Stimulated activated naive B cell treated with anti-CD40 and anti-IgM and Interleukin-4, amounts not matched to agents 10 μg/mL and 1 μg/mL and 100 μg/mL, for 72 hours (primary cell): ENCODE measurements around the gene BIRC5.

Experiments
- ATAC-seq, 2 donors: fragments of 150-1000 bp; cut with Tn5 transposase; replicated peaks; 2 replicates each; pipeline ENCODE4 v1.10.0; 2021; ENCODE audit warnings: moderate library complexity in 1 of 2
- DNase-seq: peaks from one replicate; pipeline ENCODE4 v3.0.0; 2021
- H3K27ac Mint-ChIP-seq: one replicate; pipeline ENCODE4 v1.8.0; 2022; ENCODE audit warnings: mild to moderate bottlenecking, mixed read lengths
- H3K27me3 Mint-ChIP-seq, 2 donors: one replicate each; pipeline ENCODE4 v1.8.0; 2022; ENCODE audit warnings: mixed read lengths in 2 of 2
- H3K36me3 Mint-ChIP-seq, 2 donors: one replicate each; pipeline ENCODE4 v1.8.0; 2022; ENCODE audit warnings: mixed read lengths in 2 of 2, mild to moderate bottlenecking in 1 of 2
- H3K4me1 Mint-ChIP-seq, 2 donors: one replicate each; pipeline ENCODE4 v1.8.0; 2022; ENCODE audit warnings: mixed read lengths in 2 of 2, mild to moderate bottlenecking in 1 of 2
- H3K4me3 Mint-ChIP-seq, 2 donors: one replicate each; pipeline ENCODE4 v1.8.0; 2022; ENCODE audit warnings: mild to moderate bottlenecking in 2 of 2, mixed read lengths in 2 of 2, moderate library complexity in 1 of 2
- H3K9me3 Mint-ChIP-seq, 2 donors: one replicate each; pipeline ENCODE4 v1.8.0; 2022; ENCODE audit warnings: mixed read lengths in 2 of 2, mild to moderate bottlenecking in 1 of 2

The BIRC5 gene

DNA sequence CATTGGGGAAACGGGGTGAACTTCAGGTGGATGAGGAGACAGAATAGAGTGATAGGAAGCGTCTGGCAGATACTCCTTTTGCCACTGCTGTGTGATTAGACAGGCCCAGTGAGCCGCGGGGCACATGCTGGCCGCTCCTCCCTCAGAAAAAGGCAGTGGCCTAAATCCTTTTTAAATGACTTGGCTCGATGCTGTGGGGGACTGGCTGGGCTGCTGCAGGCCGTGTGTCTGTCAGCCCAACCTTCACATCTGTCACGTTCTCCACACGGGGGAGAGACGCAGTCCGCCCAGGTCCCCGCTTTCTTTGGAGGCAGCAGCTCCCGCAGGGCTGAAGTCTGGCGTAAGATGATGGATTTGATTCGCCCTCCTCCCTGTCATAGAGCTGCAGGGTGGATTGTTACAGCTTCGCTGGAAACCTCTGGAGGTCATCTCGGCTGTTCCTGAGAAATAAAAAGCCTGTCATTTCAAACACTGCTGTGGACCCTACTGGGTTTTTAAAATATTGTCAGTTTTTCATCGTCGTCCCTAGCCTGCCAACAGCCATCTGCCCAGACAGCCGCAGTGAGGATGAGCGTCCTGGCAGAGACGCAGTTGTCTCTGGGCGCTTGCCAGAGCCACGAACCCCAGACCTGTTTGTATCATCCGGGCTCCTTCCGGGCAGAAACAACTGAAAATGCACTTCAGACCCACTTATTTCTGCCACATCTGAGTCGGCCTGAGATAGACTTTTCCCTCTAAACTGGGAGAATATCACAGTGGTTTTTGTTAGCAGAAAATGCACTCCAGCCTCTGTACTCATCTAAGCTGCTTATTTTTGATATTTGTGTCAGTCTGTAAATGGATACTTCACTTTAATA is 10.4 kb downstream of the BIRC5 start:
- H3K4me1 Mint-ChIP-seq = peaks cover 3 to 16% of the 10 kb centered on the region in 2 donors
- H3K9me3 Mint-ChIP-seq = no peaks in the 10 kb centered on the region
- ATAC-seq = no peak
- no peak for DNase-seq
- peaks cover 0 to 3% of the 10 kb centered on the region in 2 donors for H3K36me3 Mint-ChIP-seq
- H3K27ac Mint-ChIP-seq = peak overlapping the region; percentile 9
- peaks cover 6 to 34% of the 10 kb centered on the region in 2 donors for H3K27me3 Mint-ChIP-seq
- no peak overlapping the region for H3K4me3 Mint-ChIP-seq

DNA sequence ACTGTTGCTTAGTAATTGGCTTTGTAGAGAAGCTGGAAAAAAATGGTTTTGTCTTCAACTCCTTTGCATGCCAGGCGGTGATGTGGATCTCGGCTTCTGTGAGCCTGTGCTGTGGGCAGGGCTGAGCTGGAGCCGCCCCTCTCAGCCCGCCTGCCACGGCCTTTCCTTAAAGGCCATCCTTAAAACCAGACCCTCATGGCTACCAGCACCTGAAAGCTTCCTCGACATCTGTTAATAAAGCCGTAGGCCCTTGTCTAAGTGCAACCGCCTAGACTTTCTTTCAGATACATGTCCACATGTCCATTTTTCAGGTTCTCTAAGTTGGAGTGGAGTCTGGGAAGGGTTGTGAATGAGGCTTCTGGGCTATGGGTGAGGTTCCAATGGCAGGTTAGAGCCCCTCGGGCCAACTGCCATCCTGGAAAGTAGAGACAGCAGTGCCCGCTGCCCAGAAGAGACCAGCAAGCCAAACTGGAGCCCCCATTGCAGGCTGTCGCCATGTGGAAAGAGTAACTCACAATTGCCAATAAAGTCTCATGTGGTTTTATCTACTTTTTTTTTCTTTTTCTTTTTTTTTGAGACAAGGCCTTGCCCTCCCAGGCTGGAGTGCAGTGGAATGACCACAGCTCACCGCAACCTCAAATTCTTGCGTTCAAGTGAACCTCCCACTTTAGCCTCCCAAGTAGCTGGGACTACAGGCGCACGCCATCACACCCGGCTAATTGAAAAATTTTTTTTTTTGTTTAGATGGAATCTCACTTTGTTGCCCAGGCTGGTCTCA is 11.2 kb downstream of the BIRC5 start:
- DNase-seq = no peak
- no peak for ATAC-seq
- no peak overlapping the region for H3K4me3 Mint-ChIP-seq
- peaks cover 0 to 3% of the 10 kb centered on the region in 2 donors for H3K36me3 Mint-ChIP-seq
- no peaks in the 10 kb centered on the region for H3K9me3 Mint-ChIP-seq
- peaks cover 7 to 43% of the 10 kb centered on the region in 2 donors for H3K27me3 Mint-ChIP-seq
- no peak overlapping the region for H3K27ac Mint-ChIP-seq
- peaks cover 3 to 16% of the 10 kb centered on the region in 2 donors for H3K4me1 Mint-ChIP-seq

DNA sequence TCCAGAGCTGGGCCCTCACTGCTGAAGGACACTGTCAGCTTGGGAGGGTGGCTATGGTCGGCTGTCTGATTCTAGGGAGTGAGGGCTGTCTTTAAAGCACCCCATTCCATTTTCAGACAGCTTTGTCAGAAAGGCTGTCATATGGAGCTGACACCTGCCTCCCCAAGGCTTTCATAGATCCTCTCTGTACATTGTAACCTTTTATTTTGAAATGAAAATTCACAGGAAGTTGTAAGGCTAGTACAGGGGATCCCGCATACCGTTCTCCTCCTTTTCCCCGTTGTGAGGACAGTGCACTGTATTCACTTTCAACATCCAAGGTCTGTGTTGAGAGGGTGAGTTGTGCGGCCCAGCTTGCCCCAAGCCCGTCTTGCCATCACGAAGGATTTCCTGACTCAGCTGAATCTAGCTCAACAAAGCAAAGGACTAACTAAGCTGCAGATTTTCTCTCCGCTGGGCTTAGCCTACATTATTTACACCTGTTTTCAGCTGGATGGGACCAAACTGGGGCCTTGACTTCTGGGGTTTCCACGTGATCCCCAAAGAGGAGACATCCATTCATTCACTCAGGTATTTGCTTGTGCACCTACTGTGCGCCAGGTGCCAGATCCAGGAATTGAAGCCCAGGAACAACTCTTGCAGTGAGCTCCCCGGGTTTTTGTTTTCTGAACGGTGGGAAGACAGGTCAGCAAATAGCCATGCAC is 12.2 kb downstream of the BIRC5 start:
- DNase-seq (no peak), ATAC-seq (no peak)
- H3K4me1 Mint-ChIP-seq = peaks cover 8 to 16% of the 10 kb centered on the region in 2 donors
- H3K4me3 Mint-ChIP-seq = no peak overlapping the region
- no peaks in the 10 kb centered on the region for H3K9me3 Mint-ChIP-seq
- H3K27ac Mint-ChIP-seq = no peak overlapping the region
- H3K27me3 Mint-ChIP-seq = peaks cover 16 to 52% of the 10 kb centered on the region in 2 donors
- H3K36me3 Mint-ChIP-seq = peaks cover 0 to 3% of the 10 kb centered on the region in 2 donors

DNA sequence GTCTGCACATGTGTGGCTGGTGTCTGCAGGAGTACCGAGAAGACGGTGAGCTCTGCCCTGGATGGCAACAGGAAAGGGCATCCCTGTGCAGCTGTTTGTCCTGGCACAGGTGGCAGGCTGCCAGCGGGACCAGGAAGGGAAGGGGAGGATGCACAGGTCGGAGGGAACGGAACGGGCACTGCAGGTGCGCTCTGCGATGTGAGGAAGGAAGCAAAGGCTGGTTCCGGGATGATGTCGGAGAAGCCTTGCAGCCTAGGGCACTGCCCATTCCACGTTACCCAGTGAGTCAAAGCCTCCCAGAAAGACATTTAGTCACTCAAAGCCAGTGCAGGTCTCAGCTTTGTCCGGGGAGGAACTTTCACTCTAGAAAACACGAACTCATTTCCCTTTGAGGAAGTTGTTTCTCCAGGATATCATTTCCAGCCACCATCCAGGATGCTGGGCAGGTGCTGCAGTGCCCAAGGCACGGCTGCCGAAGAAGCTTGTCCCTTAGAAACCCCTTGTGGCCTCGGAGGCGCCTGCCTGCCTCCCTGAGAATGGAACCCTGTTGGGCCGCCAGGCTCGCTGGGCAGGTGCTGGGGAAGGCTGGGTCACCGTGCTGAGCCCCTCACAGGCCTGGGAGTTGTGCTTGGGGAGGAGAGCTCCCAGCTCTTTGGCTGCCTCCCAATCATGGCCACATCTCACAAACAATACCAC is 12.9 kb downstream of the BIRC5 start:
- H3K36me3 Mint-ChIP-seq = peaks cover 0 to 3% of the 10 kb centered on the region in 2 donors
- peaks cover 22 to 59% of the 10 kb centered on the region in 2 donors for H3K27me3 Mint-ChIP-seq
- H3K4me1 Mint-ChIP-seq = peaks cover 9 to 23% of the 10 kb centered on the region in 2 donors
- H3K9me3 Mint-ChIP-seq = no peaks in the 10 kb centered on the region
- H3K4me3 Mint-ChIP-seq = no peak overlapping the region
- ATAC-seq (peak in 1 of 2 donors; percentile 38), DNase-seq (no peak)
- no peak overlapping the region for H3K27ac Mint-ChIP-seq

DNA sequence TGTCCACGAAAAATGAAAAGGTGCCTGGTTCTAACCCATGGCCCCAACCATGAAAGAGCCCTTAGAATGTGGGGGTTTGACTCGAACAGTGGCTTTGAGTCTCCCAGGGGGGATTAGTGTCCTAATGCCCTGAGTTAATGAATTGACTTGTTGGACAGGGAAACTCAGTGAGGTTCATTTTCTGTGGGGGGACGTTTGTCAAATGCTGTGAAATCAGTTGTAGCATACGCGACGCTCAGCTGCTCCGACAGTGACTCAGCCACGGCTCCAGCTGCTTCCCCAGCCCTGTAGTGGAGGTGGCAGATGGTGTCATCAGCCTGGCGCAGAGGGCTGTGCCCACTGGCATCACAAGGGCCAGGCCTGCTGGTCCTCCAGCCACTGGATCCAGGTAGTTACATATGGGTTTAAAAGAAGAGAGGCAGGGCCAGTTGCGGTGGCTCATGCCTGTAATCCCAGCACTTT is 13.4 kb downstream of the BIRC5 start:
- Mint-ChIP-seq H3K4me1 (peaks cover 15 to 29% of the 10 kb centered on the region in 2 donors), H3K27ac (peak overlapping the region; percentile 14), H3K4me3 (no peak overlapping the region), H3K27me3 (peaks cover 28 to 65% of the 10 kb centered on the region in 2 donors), H3K9me3 (no peaks in the 10 kb centered on the region), H3K36me3 (peaks cover 0 to 3% of the 10 kb centered on the region in 2 donors)
- DNase-seq = no peak
- ATAC-seq = peak in 1 of 2 donors; percentile 33

DNA sequence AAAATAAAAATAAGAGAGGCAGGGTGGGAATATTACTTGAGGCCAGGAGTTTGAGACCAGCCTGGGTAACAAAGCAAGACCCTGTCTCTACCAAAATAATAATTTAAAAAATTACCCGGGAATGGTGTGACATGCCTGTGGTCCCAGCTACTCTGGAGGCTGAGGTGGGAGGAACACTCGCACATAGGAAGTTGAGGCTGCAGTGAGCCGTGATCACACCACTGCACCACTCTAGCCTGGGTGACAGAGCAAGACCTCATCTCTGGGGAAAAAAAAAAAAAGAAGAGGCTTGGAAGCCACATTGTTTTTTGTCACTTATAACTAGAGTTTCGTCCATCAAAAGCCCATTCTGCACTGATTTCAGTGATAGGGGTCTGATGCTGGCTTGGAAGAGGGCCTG is 14.1 kb downstream of the BIRC5 start:
- Mint-ChIP-seq H3K4me3 (no peak overlapping the region), H3K27me3 (peaks cover 34 to 72% of the 10 kb centered on the region in 2 donors), H3K27ac (no peak overlapping the region), H3K9me3 (no peaks in the 10 kb centered on the region), H3K4me1 (peaks cover 20 to 36% of the 10 kb centered on the region in 2 donors), H3K36me3 (peaks cover 0 to 4% of the 10 kb centered on the region in 2 donors)
- ATAC-seq = no peak
- no peak for DNase-seq

DNA sequence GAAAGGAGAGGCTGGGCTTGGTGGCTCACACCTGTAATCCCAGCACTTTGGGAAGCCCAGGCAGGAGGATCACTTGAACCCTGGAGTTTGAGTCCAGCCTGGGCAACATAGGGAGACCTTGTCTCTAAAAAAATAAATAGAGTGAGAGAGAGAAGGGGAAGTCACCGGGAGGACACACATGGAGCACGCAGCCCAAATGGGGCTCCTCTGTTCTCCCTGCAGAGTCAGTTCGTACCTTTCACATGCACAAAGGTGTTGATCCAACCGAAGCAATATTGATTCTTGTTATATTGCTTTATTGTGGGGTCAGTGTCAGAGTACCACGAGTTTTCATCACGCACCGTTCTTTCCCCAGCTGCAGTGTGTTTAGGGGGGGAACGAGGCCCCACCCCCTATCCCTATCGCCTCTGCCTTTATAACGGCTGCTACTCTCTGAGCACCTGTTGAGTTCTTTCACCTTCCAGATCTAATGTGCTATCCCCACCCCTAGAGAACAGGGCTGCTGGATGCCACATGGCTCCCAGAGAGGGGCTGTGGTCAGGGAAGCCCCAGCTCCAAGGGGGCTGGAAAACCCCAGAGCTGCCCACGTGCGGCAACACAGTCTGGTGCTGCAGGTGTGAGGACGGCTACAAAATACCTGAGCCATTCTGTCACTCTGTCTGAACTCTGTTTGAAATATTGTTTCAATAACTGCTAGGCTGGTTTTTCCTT is 16.4 kb downstream of the BIRC5 start:
- peaks cover 48 to 85% of the 10 kb centered on the region in 2 donors for H3K27me3 Mint-ChIP-seq
- H3K4me1 Mint-ChIP-seq = peaks cover 20 to 36% of the 10 kb centered on the region in 2 donors
- DNase-seq = no peak
- H3K36me3 Mint-ChIP-seq = peaks cover 0 to 1% of the 10 kb centered on the region in 2 donors
- no peak overlapping the region for H3K4me3 Mint-ChIP-seq
- H3K27ac Mint-ChIP-seq = no peak overlapping the region
- no peaks in the 10 kb centered on the region for H3K9me3 Mint-ChIP-seq
- ATAC-seq = no peak

DNA sequence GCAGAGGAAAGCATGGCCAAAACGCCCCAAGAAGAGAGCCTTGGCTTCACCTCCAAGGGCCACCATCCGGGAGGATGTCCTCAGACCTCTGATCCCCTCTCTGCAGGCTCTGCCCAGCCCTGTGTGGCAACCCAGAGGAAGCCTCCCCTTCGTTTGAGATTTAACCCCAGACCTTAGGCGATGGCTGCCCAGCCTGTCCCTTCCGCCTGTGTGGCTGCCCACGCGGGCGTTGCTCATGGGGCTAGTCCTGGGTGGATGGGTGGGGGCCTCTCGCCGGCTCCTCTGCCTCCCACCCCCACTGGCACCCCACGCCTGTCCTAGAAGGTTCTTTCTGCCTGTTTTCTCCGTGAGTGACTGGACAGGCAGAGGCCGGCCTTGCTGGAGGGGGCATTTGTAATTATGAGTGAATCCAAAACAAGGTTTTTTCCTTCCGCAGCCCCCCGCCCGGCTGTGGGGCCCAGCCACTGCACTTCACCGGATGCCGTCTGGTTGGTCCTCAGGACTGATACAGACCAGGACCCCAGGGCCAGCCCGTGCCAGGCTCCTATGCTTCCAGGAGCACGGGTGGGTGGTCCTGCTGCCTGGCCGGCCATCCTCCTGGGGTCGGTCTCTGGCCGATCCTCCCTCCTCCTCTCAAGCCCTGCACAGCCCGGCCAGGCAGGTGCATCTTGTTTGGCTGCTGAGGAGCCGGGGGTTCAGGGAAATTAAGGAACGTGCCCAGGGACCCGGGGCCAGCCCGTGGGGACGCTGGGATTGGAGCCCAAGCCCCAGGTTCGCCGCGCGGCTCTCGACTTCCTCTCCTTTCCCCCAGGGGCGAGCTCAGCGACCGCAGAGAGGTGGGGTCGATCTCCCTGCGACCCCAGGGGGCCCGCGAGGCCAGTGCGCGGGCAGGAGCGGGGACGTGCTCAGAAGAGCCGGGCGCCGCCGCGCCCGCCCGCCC is 17.2 kb downstream of the BIRC5 start, which contains the start of gene TMEM235:
Gene TMEM235, plus strand, starts transcription at position 636 of the 940 bp plus-strand sequence. CDS start 393 bp downstream, outside the sequence.
- H3K27me3 Mint-ChIP-seq = peaks cover 48 to 83% of the 10 kb centered on the region in 2 donors
- H3K9me3 Mint-ChIP-seq = no peaks in the 10 kb centered on the region
- peaks cover 0 to 1% of the 10 kb centered on the region in 2 donors for H3K36me3 Mint-ChIP-seq
- H3K4me3 Mint-ChIP-seq = peak within 1 kb of the TSS; percentile 55 to 56
- H3K27ac Mint-ChIP-seq = no peak within 1 kb of the TSS
- no peak for ATAC-seq
- peaks cover 20 to 36% of the 10 kb centered on the region in 2 donors for H3K4me1 Mint-ChIP-seq
- DNase-seq = no peak

DNA sequence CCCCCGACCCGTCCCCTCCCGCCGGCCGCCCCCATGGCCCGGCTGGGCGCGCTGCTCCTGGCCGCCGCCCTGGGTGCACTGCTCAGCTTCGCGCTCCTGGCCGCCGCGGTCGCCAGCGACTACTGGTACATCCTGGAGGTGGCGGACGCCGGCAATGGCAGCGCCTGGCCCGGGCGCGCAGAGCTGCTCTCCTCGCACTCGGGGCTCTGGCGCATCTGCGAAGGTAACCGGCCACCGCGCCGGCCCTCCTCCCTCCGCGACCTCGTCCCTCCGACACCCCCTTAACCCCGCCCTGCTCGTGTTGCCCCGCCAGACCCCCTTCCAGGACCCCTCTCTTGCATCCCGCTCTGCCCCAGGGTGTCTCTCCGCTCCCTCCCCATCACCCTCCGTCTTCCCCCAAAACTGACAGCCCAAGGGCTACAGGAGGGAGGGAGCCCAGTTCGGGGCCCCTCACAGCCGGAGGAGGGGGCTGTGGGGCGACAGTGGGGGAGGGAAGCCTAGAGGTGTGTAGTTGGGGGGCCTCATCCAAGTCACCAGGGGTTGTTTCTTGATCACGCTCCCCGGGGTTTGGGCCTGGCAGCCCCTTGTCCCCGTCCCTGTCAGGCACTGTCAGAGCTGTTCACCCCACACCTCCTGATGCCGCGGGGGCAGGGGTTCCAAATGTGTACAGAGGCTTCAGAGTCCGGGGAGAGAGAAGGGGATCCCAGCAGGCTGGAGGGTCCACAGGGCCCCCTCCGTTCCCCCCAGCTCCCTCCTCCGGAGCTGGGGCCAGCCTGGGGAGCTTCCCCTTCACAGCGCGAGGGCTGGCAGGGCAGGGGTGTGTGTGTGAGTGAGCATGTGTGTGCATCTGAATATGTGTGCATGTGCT is 18.2 kb downstream of the BIRC5 start:
- peaks cover 19 to 27% of the 10 kb centered on the region in 2 donors for H3K4me1 Mint-ChIP-seq
- H3K9me3 Mint-ChIP-seq = no peaks in the 10 kb centered on the region
- ATAC-seq = peak; percentile 83 to 87
- peaks cover 0 to 1% of the 10 kb centered on the region in 2 donors for H3K36me3 Mint-ChIP-seq
- DNase-seq = no peak
- no peak overlapping the region for H3K27ac Mint-ChIP-seq
- peaks cover 47 to 73% of the 10 kb centered on the region in 2 donors for H3K27me3 Mint-ChIP-seq
- peak overlapping the region; percentile 55 to 56 for H3K4me3 Mint-ChIP-seq

DNA sequence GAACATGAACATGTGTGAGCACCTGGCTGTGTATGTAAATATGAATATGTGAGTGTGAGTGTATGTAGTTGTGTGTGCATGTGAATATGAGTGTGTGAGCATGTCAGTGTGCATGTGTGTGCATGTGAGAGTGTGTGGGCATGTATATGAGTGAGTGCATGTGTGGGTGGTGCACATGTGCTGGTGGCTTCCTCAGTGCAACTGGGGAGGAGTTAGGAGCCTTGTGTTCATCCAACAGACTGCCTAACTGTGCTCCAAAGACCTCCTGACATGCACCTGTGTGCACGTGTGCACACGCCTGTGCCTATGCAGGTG is 18.8 kb downstream of the BIRC5 start:
- Mint-ChIP-seq H3K9me3 (no peaks in the 10 kb centered on the region), H3K4me3 (no peak overlapping the region), H3K27ac (no peak overlapping the region), H3K4me1 (peaks cover 17 to 21% of the 10 kb centered on the region in 2 donors), H3K27me3 (peaks cover 42 to 67% of the 10 kb centered on the region in 2 donors), H3K36me3 (peaks cover 0 to 1% of the 10 kb centered on the region in 2 donors)
- ATAC-seq (peak in 1 of 2 donors; percentile 28), DNase-seq (no peak)

DNA sequence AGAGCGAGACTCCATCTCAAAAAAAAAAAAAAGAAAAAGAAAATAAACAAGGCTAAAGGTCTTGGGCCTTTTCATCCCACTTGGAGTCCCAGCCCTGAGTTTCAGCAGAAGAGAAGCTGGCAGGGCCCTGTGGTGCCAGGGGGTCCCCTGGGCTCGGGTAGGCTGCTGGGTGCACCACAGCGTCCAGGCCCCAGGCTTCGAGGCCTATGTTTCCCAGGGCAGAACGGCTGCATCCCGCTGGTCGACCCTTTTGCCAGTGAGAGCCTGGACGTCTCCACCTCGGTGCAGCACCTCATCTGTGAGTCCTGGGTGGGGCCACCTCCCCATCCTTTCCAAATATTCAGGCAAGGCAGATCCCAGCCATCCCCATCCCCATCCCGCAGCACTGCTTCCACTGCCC is 19.6 kb downstream of the BIRC5 start:
- peaks cover 42 to 58% of the 10 kb centered on the region in 2 donors for H3K27me3 Mint-ChIP-seq
- no peak overlapping the region for H3K27ac Mint-ChIP-seq
- peaks cover 17 to 20% of the 10 kb centered on the region in 2 donors for H3K4me1 Mint-ChIP-seq
- no peak overlapping the region for H3K4me3 Mint-ChIP-seq
- H3K36me3 Mint-ChIP-seq = peaks cover 0 to 1% of the 10 kb centered on the region in 2 donors
- DNase-seq (no peak), ATAC-seq (no peak)
- no peaks in the 10 kb centered on the region for H3K9me3 Mint-ChIP-seq
